Activated CD4-positive, alpha-beta T cell treated with anti-CD3 and anti-CD28 coated beads, Interleukin-2, amount 50 U/mL, for 16 hours (primary cell): ENCODE results near the gene CDHR2.

ENCODE experiments used
- DNase-seq: peaks from one replicate; pipeline ENCODE4 v3.0.0-alpha.2; 2020

The CDHR2 gene

GRCh38 chr5:176530393-176530982, 18.7 kb upstream of the CDHR2 start:
- DNase-seq, result no peak

DNA sequence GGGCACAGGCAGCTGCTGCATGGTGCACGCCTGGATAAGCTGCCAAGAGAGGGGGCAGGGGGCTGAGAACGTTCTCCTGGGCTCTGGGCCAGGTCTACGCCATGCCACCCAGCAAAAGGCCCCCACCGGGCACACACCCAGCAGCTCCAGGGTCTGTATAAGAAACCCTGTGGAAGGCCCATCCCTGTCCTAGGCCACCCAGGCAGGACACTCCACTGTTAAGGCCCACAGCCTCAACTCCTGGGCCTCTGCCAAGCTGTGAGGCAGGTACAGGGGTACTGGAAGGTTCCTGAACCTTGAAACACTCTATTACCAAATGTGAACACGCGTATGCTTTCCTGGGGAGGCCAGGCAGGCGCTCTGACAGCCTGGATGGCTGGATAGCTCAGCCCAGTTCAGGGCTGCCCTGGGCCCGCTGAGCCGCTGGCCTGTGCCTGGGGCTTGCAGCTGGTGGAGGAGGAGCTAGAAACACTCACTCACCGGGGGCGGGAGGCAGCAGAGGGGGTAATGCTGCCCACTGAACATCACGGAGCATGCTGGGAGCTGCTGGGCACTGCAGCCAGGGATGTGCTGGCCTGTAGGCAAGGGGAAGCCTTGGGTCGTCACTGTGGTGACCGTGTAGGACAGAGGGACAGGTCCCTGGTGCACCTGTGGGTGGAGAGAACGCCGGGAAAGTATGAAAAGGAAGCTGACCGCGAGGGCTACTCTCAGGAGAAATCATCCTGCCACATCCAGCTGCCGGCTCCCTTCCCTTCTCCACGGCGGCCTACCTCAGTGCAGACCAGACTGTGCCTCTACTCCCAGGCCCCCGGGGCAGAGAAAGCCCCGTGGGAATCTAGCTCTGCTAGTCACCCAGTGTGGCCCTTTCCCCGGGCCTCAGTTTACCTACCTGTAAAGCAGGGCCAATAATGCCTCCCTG, 17.9 kb upstream of the CDHR2 start:
- peak; percentile 27 for DNase-seq

GRCh38 chr5:176531902-176532493, 17.1 kb upstream of the CDHR2 start:
- no peak for DNase-seq

- no peak for DNase-seq
Observed at GRCh38 chr5:176532795-176533194, 16.3 kb upstream of the CDHR2 start.

DNA sequence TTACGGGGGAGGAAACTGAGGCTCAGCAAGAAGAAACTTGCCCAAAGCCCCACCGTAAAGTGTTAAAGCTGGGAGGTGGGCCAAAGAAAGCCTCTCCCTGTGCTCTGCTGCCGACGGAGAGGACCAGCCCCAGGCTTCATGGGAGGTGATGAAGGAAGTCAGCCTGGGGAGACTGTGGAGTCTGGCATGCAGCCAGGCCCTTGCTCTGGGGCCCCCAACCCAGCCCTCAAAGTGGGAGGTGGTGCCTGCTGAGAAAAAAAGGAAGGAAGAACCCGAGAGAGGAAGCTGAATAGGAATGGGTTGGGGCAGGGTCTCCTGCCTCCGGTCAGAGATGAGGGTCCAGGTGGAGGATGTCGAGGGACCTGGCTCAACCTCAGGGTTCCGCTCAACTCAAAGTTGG, 15.8 kb upstream of the CDHR2 start:
- DNase-seq, result no peak

DNA sequence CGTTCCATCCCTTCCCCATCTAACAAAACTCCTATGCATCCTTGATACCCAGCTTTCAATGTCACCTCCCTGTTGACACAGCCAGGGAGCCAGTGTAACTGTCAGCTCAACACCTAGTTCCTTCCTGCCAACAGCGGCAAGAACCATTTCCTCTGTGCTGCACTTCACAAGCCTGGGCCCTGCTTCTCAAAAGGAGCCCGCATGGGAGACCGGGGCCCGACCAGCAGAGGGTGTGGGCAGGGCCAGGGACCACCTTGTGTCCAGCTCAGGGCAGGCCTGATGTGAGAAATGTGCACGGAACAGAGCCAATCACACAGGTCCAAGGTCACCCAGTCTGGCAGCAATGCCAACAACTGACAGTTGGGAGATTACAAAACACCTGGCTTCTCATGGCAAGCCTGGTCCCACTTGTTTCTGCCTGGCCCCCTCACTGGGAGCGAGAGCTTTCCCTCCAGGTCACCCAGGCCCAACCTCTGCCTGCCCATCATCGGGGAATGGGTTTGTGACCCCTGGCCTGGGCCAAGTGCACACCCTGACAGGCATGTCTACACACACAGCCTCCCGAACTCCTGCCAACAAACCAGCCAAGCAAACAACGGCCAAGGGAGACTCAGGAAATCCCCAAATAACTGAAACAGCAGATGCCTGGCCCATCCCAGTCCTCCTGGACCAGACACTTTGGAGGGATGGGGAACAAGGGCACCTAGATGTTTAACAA, 15.1 kb upstream of the CDHR2 start:
- peak; percentile 77 for DNase-seq

DNA sequence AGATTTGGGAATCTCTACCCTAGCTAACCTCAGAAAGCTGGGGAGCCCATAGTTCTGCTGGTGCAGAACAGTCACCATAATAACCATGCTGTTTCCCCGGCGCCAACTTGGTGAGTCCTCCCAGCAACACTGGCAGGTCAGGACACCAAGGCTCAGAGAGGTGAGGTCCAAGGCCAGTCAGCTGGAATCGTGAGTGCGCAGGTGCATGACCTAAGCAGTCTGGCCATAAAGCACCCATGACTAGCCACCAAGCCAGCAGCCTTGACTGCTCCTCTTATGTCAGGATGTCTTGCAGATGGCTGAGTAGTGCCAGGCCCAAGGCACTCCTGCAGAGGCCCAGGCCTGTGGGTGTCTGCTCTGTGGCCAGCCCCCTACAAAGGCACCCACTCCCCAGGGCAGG, 14.5 kb upstream of the CDHR2 start:
- peak; percentile 32 for DNase-seq

GRCh38 chr5:176535101-176535663, 14.0 kb upstream of the CDHR2 start:
- DNase-seq, result peak; percentile 82

DNA sequence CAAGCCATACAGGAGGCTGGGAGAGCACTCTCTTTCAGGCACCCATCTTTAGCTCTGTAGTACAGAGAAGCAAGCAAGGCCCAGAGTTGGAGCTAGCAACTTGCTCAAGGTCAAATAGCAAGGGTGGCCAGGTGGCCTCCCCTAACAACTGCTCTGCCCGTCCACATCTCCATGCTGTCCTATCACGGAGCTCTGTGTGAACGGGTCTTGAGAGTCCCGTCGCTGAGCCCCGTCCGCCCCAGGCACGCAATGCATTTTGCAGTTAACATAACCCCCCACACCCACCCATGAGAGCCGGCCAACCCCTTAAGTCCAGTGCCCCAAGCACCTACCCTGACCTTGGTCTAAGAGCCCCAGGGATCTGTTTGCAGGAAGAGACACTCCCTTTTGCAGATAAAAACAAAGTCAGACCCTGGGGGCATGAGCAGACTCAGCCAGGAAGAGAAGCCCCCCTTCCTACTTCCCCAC, 13.4 kb upstream of the CDHR2 start:
- DNase-seq, result no peak

DNA sequence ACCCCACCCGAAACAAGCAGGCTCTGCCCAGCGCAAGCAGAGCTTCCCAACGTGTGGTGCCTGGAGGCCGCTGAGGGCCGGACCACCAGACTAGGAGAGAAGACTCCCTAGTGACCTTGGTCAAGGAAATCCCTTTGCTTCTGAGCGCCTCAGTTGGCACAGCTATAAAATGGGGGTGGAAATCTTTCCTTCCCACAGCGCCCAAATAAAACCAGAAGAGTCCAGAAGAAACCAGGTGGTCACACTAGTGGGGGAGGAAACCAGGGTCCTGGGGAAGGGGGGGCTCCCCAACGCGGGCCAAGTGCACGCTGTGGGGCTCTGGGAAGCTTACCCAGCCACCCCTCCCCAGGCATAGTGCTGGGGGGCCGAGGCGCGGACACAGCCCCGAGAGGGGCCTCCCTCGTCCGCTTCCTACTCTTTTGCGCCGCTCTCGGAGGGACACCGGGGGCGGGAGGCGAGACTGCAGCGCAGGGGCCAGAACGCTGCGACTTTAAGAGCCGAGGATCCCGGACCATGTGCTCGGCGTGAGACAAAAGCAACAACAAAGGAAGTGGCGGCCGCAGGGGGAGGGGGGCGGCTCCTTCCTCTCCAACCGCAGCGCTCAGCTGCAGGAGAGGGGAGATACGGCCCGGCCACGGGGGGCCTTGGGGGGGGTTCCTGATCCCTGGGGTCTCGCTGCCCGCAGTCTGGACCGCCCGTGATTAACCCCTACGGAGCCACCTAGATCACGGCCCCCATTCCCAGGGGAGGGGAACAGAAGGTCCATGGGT, 12.8 kb upstream of the CDHR2 start:
- DNase-seq, result peak; percentile 82

DNA sequence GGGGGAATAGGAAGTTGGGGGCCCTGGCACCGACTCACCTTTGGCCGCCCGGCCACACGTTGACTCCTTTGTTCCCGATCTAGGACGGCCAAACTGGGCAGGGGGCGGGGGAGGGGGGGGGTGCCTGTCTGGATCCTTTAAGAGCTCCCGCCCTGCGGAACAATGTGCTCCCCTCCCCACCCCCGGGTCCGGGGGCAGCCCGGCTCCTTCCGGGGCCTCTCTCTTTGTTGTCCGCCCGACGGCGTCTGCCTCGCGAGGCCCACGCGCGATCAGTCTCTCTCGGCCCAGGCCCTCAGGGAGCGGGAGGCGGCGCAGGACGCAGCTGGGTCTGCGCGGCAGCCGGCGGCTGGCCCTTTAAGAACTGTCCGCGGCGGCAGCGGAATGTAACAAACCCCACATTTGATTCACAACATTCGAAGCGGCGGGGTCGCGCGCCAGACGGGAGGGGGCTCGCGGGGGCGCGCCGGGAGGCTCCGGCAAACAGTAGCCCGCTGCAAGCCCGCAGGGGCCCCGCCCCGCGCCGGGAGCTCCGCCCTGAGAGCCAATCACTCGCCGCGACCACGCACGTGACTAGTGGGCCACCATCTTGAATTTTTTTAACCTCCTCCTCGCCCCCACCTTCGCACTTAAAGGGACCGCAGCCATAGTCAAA, 12.1 kb upstream of the CDHR2 start, which contains the start of gene RNF44:
RNF44 (minus strand) TSS at position 501 of the 652 bp plus-strand sequence. CDS start 4,930 bp downstream, outside the sequence.
- peak; percentile 98 for DNase-seq

DNA sequence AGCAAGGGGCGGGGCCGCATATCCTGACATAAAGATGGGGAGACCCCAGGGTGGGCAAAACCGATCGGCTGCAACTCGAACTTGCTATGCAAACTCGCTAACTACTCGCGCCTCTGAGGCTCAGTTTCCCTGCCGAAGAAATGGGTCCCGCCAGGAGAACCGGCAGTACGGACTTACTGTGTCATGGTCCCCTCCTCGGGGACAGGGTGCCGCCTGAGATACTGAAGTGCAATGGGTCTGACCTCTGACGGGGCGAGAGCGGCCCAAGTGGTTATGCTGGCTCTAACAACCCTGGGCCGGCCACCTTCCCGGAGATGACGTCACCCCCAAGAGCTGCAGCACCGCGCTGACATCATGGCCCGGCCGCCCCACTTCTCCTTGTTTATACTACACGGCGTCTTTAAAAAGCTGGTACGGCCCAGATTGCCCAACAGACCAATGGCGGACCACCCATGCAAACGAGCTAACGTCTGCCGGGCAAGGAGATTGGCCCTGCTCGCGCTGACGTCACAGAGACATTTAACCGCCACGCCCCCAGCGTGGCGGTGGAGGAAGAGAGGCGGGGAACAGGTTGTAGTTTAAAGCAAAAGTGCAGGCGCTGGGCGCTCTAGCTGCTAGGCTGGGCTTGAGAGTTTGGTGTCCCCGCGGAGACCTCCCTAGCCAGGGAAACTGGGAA, 11.4 kb upstream of the CDHR2 start:
- DNase-seq, result peak; percentile 99

GRCh38 chr5:176538230-176538988, 10.7 kb upstream of the CDHR2 start:
- no peak for DNase-seq

- no peak for DNase-seq
Observed at GRCh38 chr5:176538989-176539384, 10.2 kb upstream of the CDHR2 start.

- no peak for DNase-seq
Observed at GRCh38 chr5:176540476-176540899, 8.7 kb upstream of the CDHR2 start.

DNA sequence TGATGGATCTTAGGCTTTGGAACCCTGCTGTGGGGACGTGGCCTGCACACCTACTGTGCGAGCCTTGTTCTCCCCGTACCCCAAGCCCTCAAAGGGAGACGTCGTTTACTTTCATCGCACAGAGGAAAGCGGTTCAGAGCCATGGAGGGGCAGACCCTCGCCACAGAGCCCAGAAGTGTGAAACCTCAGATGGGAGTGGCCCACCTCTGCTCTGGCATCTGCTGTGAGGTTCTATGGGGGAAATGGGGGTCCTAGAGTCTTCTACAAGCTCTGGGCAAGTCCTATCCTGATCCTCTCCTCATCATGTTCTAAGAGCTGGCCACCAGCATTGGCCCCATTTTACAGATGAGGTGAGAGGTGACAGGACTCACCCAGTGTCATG, 8.2 kb upstream of the CDHR2 start:
- no peak for DNase-seq

GRCh38 chr5:176541338-176542134, 7.6 kb upstream of the CDHR2 start:
- DNase-seq, result peak; percentile 83

GRCh38 chr5:176542135-176542595, 7.0 kb upstream of the CDHR2 start:
- DNase-seq, result peak; percentile 80
